Measurements from ENCODE around the gene IRS2. TPM values are rescaled to one million over a fixed set of nuclear protein-coding genes. Genes with fewer than 3 reads are reported as not detected.
A peak's percentile ranks its signal among the peaks of the same experiment; 100 is the strongest.

Gene IRS2
- total and polyA plus RNA-seq, 2 of the 8 experiments (the other 6 are each of a cell fraction or from before 2014, with no cell fraction given), result 2.6 to 17.0 TPM

DNA sequence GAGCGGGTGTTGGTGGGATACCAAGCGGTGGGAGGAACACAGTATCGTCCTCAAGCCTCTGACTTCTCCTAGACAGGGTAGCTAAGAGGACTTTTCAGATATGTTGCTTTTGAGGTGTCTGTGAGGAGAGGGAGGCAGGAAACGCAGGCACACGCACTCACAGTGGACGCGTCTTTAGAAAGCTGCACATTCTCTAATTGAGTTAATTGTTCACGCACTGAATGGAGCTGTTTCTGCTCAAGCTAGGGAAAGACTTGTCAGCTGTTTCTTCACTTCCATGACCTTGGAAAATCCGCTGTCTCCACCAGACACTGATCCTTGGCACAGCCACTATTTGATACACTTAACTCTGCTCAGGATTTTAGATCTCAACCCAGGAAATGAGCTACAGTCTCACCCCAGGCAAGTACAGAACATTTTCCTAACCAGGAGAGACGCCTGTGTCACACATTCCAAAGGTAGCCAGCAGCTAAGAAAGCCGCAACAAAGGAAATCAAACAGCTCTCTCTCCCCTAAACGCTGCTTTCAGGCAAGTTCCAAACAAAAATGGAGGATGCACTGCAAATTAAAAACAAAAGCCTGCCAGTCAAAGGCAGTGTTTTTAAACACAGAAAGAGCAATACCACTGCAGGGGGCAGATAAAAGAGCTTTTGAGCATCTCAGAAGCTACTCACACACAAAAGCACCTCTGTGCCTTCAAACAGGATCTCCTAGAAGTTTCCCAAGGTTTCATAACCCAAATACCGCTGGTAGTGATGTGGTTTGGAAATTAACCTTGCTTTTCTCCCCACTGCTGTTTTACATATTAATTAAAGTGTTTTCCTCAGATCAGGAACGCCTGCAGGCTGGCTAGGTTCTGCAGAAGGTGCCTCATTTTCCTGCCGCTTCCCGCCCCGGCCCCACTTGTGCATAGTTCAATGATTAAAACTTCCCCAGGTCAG, 57.3 kb downstream of the IRS2 start:
- H3K23ac ChIP-seq (ENCODE audit: insufficient read length), result no peak overlapping the region
- H2AK5ac ChIP-seq (ENCODE audit: low read depth, low read length), result no peak overlapping the region
- no peak overlapping the region for H3K27ac ChIP-seq (ENCODE audit: low read depth, low read length)
- 87% methylated on average over 17 of the region's 17 CpGs; no CpG with 5 or more reads in 1 of the 2 experiments for WGBS, 2 experiments (ENCODE audit: extremely low coverage in 1 of 2, insufficient coverage in 1 of 2, insufficient read length in 1 of 2, insufficient replicate concordance in 2 of 2, low coverage in 1 of 2, low lambda C conversion rate in 2 of 2, missing lambda C conversion rate in 1 of 2)
- no peaks in the 10 kb centered on the region for H3K79me2 ChIP-seq (ENCODE audit: control insufficient read depth in 1 of 2, insufficient read depth in 2 of 2, low read length in 2 of 2)
- peak overlapping the region in 1 of 2 experiments; percentile 44; a peak in 1 of 4 replicates for H3K4me2 ChIP-seq (ENCODE audit: insufficient read depth in 1 of 2, low read depth in 2 of 2, low read length in 2 of 2)
- H3K14ac ChIP-seq (ENCODE audit: insufficient read length), result no peak overlapping the region
- no peak overlapping the region for H4K91ac ChIP-seq (replicated peaks; ENCODE audit: insufficient read length, low read length)
- no peaks in the 10 kb centered on the region for H4K20me1 ChIP-seq (replicated peaks in 1 of 2; ENCODE audit: control insufficient read depth in 1 of 2, insufficient read depth in 2 of 2, low read length in 2 of 2)
- peak overlapping the region; percentile 43; the same call in 1 of the 2 replicates for H2AFZ ChIP-seq (ENCODE audit: low read length)
- ChIA-PET POLR2A (ENCODE audit: partially characterized antibody) (no interaction called here), CTCF (ENCODE audit: partially characterized antibody) (interaction anchor here (0.6 to 1.6 kb wide), 5 partner anchors 18 to 285 kb away, joined by 3 to 6 read pairs (median 4); no protein-coding TSS in a partner anchor)
- H3K4me1 ChIP-seq (replicated peaks in 1 of 4; ENCODE audit: control insufficient read depth in 3 of 4, insufficient read depth in 4 of 4, low read length in 3 of 4), result peaks cover 4 to 11% (median 5%) of the 10 kb centered on the region in 4 experiments; a peak in 4 of 7 replicates
- no peak overlapping the region for H2BK12ac ChIP-seq (ENCODE audit: low read depth, low read length)
- 0 out of 2 replicates have a peak overlapping the region, but pooled peaks have one; percentile 53 for H2BK15ac ChIP-seq (ENCODE audit: low read length)
- no peak overlapping the region; the same call in 1 of the 2 replicates for H4K8ac ChIP-seq (ENCODE audit: extremely low read depth, insufficient read depth, low read length)
- FAIRE-seq (no peak), DNase-seq (ENCODE audit: low read depth in 1 of 2, low spot score in 2 of 2) (no peak)
- H3K79me1 ChIP-seq (ENCODE audit: low read depth, low read length), result no peaks in the 10 kb centered on the region
- no peak overlapping the region for H3K56ac ChIP-seq (replicated peaks; ENCODE audit: insufficient read length, low read depth, low read length)
- H3K4ac ChIP-seq (replicated peaks; ENCODE audit: insufficient read length, low read depth, low read length), result no peak overlapping the region
- no peak overlapping the region for H4K5ac ChIP-seq (ENCODE audit: insufficient read length, low read depth, low read length)
- no peaks in the 10 kb centered on the region for H3K36me3 ChIP-seq (ENCODE audit: control insufficient read depth in 2 of 4, insufficient read depth in 4 of 4, low read length in 3 of 4)
- H2BK120ac ChIP-seq (replicated peaks; ENCODE audit: low read depth, low read length), result no peak overlapping the region
- H3K9me3 ChIP-seq (ENCODE audit: insufficient read depth in 2 of 2, low read depth in 1 of 2, low read length in 1 of 2), result no peaks in the 10 kb centered on the region; a peak in 1 of 4 replicates
- 0 out of 2 replicates have a peak overlapping the region, but pooled peaks have one; percentile 40 for H2BK5ac ChIP-seq (ENCODE audit: low read depth, low read length)
- H3K18ac ChIP-seq (ENCODE audit: extremely low read depth, low read length), result peak overlapping the region; percentile 80
- H3K4me3 ChIP-seq (ENCODE audit: extremely low read depth in 1 of 4, insufficient read depth in 2 of 4, low read depth in 3 of 4, low read length in 4 of 4), result no peak overlapping the region
- H3K27me3 ChIP-seq (replicated peaks in 1 of 4; ENCODE audit: control insufficient read depth in 3 of 4, extremely low read depth in 1 of 4, insufficient read depth in 3 of 4, low read length in 3 of 4), result no peaks in the 10 kb centered on the region
- peaks cover 2% of the 10 kb centered on the region; the same call in 1 of the 2 replicates for H3K23me2 ChIP-seq (ENCODE audit: low read depth, low read length)
- no peak overlapping the region for H3K9ac ChIP-seq (replicated peaks in 1 of 4; ENCODE audit: extremely low read depth in 1 of 4, low read depth in 3 of 4, low read length in 3 of 4)
- peak overlapping the region; percentile 72; the same call in 1 of the 2 replicates for H2BK20ac ChIP-seq (ENCODE audit: low read length)
- TF ChIP-seq SP4 (IDR thresholded peaks at IDR 0.05; ENCODE audit: low read length) (no peak), POLR2AphosphoS5 (IDR thresholded peaks at IDR 0.05; ENCODE audit: low read depth, low read length) (no peak), USF2 (IDR thresholded peaks at IDR 0.05; ENCODE audit: low read length) (no peak), HDAC2 (IDR thresholded peaks at IDR 0.05; ENCODE audit: borderline replicate concordance in 1 of 2, low read depth in 2 of 2, low read length in 2 of 2) (no peak), MAX (IDR thresholded peaks at IDR 0.05) (no peak), CHD1 (IDR thresholded peaks at IDR 0.05; ENCODE audit: low read depth, low read length) (no peak), SUZ12 (IDR thresholded peaks at IDR 0.05; ENCODE audit: low read length) (no peak), SIX5 (IDR thresholded peaks at IDR 0.05; ENCODE audit: low read depth, low read length) (no peak)
- TF ChIP-seq, protein P1, sequence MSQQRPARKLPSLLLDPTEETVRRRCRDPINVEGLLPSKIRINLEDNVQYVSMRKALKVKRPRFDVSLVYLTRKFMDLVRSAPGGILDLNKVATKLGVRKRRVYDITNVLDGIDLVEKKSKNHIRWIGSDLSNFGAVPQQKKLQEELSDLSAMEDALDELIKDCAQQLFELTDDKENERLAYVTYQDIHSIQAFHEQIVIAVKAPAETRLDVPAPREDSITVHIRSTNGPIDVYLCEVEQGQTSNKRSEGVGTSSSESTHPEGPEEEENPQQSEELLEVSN (IDR thresholded peaks at IDR 0.05), result no peak

Measured in H1 (cell line).